Adrenal gland (tissue), 12 donors: ENCODE data around the gene GRAMD1B. TPM values are rescaled to one million over a fixed set of nuclear protein-coding genes. Genes with fewer than 3 reads are reported as not detected.

Experiments
- DNase-seq, 7 donors: peaks; one replicate each; pipeline ENCODE4 v3.0.0-alpha.2; 2019 to 2020
- H3K27ac ChIP-seq, 5 donors: fragments of 200-600 bp; sonication (generic) in 4 of 5; 1 replicate in 3 of 5; 2 replicates in 2 of 5; pipeline versions ENCODE4 v1.5.1 to v1.8.0; 2016 to 2020; ENCODE audit warnings: mild to moderate bottlenecking in 1 of 5
- H3K27me3 ChIP-seq: fragments of 200-600 bp; 2 replicates; pipeline ENCODE4 v1.8.0; 2021
- H3K36me3 ChIP-seq, 2 donors: fragments of 200-600 bp; replicated peaks in 1 of 2; 1 replicate in 1 of 2; 2 replicates in 1 of 2; pipeline versions ENCODE4 v1.5.1 to v1.8.0; 2018 to 2022
- H3K4me1 ChIP-seq, 2 donors: fragments of 200-600 bp; replicated peaks in 1 of 2; 1 replicate in 1 of 2; 2 replicates in 1 of 2; pipeline versions ENCODE4 v1.5.1 to v1.8.0; 2018 to 2021
- H3K4me3 ChIP-seq, 4 donors: fragments of 200-600 bp; sonication (generic) in 3 of 4; one replicate each; pipeline ENCODE4 v1.5.1; 2016 to 2018
- H3K9me3 ChIP-seq, 3 donors: fragments of 200-600 bp; sonication (generic) in 1 of 3; replicated peaks in 1 of 3; 1 replicate in 2 of 3; 2 replicates in 1 of 3; pipeline versions ENCODE4 v1.5.1 to v1.8.0; 2016 to 2021
- POLR2A ChIP-seq, 2 donors: fragments of 450-650 bp; IDR thresholded peaks; one replicate each; pipeline ENCODE4 v1.6.1; 2017; ENCODE audit warnings: antibody characterized with exemption in 2 of 2, mild to moderate bottlenecking in 2 of 2, moderate library complexity in 1 of 2
- WGBS, 4 donors: extraction: QIAGEN DNeasy Blood & Tissue Kit in 2 of 4; methylation state at CpG; one replicate each; pipeline versions ENCODE4 v1.1.5 to v1.1.7; 2013 to 2017; 5-methylcytosine and 5-hydroxymethylcytosine counted together
- intact Hi-C, 2 donors: fragments of 100-400 bp; cut with DNase I; formaldehyde crosslinking; loops; one replicate each; pipeline versions ENCODE4 v1.14.1 to v1.15.0; 2022 to 2023
- polyA plus RNA-seq, 3 donors: library from polyadenylated mRNA; stranded (reverse); fragments of 200-250 nt in 2 of 3; fragments of 350-450 nt in 1 of 3; fragmentation: Illumina TruSeq in 1 of 3; extraction: RNeasy Lipid Tissue Mini Kit (QIAGEN cat#74804) in 1 of 3; gene quantifications; one replicate each; pipeline ENCODE4 v1.2.3, GENCODE V29; 2013 to 2014
- total RNA-seq, 9 donors: library from RNA; depleted of rRNA in 4 of 9; stranded (reverse); fragments of >200 nt in 4 of 9; fragments of 120-200 nt in 1 of 9; fragmentation: NEBNext Ultra II Directional in 1 of 9; extraction: Animal tissue kit (Norgen Biotek cat#: 25700) in 1 of 9; gene quantifications; one replicate each; pipeline versions ENCODE4 v1.1.0 to v1.2.4, GENCODE V29; 2013 to 2023
- TF ChIP-seq, protein P1 (sequence below), 6 experiments: fragments of 450-650 bp in 4 of 6; fragments of 200-600 bp in 2 of 6; sonication (generic) in 1 of 6; IDR thresholded peaks; 1 replicate in 5 of 6; 2 replicates in 1 of 6; pipeline versions ENCODE4 v1.5.1 to v1.8.0; 2016 to 2021; ENCODE audit warnings: antibody characterized with exemption in 6 of 6, mild to moderate bottlenecking in 2 of 6, moderate library complexity in 1 of 6
- donor health status: healthy with polysubstance abuse.
- donor health status: Bipolar disorder and iron deficiency.
- donor health status: DM: yes; HTN: yes; CAD: no.
- donor health status: DM: no; HTN: no; CAD: no.
- donor health status: DM: no; HTN: no; CAD: no.
- donor health status: DM: yes; HTN: yes; CAD: no.

The GRAMD1B gene
- total and polyA plus RNA-seq, 12 donors: 101 to 1,898 (median 285) TPM

DNA sequence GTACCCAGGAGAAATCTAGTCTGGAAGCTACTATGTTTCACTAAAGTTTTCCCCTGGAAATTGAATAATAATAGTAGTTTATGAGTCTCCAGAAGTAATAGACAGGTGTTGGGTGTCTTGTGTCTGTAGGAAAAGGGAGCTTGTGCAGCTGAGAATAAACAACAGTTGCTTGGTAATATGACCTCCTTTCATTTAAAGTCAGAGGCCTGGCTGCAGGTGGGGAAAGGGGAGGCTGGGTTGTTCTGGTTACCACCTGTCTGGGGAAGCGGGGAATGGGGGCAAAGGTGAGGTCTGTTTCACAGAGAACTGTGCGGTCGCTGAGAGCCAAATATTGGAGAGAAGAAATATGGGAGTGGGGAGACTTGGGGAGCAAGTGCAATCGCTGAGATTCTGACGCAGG, 3.3 kb upstream of the GRAMD1B start:
- H3K4me1 ChIP-seq: peaks cover 26 to 38% of the 10 kb centered on the region in 2 donors
- DNase-seq: no peak
- no peaks in the 10 kb centered on the region for H3K27me3 ChIP-seq
- WGBS, 4 donors: 63 to 68% (median 65%) methylated on average over 5 of the region's 5 CpGs
- H3K4me3 ChIP-seq: no peak overlapping the region
- no peak for TF ChIP-seq POLR2A (IDR thresholded peaks at IDR 0.05)
- TF ChIP-seq, protein P1, sequence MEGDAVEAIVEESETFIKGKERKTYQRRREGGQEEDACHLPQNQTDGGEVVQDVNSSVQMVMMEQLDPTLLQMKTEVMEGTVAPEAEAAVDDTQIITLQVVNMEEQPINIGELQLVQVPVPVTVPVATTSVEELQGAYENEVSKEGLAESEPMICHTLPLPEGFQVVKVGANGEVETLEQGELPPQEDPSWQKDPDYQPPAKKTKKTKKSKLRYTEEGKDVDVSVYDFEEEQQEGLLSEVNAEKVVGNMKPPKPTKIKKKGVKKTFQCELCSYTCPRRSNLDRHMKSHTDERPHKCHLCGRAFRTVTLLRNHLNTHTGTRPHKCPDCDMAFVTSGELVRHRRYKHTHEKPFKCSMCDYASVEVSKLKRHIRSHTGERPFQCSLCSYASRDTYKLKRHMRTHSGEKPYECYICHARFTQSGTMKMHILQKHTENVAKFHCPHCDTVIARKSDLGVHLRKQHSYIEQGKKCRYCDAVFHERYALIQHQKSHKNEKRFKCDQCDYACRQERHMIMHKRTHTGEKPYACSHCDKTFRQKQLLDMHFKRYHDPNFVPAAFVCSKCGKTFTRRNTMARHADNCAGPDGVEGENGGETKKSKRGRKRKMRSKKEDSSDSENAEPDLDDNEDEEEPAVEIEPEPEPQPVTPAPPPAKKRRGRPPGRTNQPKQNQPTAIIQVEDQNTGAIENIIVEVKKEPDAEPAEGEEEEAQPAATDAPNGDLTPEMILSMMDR (IDR thresholded peaks at IDR 0.05): no peak
- no peaks in the 10 kb centered on the region for H3K36me3 ChIP-seq
- H3K9me3 ChIP-seq: no peaks in the 10 kb centered on the region
- intact Hi-C loops: no loop called here
- H3K27ac ChIP-seq: peak overlapping the region in 4 of 5 donors; percentile 49 to 96 (median 93)

DNA sequence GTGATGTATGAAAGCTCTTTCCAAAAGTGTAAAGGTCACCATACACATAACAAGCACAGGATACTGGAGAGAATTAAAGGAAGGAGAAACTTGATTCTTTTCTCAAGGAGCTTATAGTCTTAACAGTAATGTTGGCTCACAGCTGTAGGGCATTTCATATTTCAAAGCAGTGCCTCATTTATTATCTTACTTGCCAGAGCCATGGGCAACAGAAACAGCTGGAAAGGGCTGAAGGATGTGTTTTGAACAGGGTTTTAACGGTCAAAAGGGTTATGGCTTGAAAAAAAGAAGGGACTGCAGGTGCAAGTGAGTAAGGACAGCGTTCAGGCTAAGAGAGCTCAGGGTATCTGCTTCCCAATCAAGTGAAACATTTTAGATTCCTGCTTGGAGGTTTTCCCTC, 2.7 kb upstream of the GRAMD1B start:
- Histone ChIP-seq H3K4me3 (no peak overlapping the region), H3K4me1 (peaks cover 26 to 38% of the 10 kb centered on the region in 2 donors), H3K27ac (peak overlapping the region; percentile 66 to 96 (median 93)), H3K36me3 (no peaks in the 10 kb centered on the region), H3K27me3 (no peaks in the 10 kb centered on the region), H3K9me3 (no peaks in the 10 kb centered on the region)
- 29 to 44% (median 38%) methylated on average over 2 of the region's 2 CpGs for WGBS, 4 donors
- DNase-seq: no peak
- TF ChIP-seq, protein P1 (IDR thresholded peaks at IDR 0.05): no peak
- TF ChIP-seq POLR2A (IDR thresholded peaks at IDR 0.05): no peak
- intact Hi-C loops: no loop called here

- intact Hi-C loops: no loop called here
- H3K9me3 ChIP-seq: no peaks in the 10 kb centered on the region
- H3K4me3 ChIP-seq: no peak overlapping the region
- H3K36me3 ChIP-seq: no peaks in the 10 kb centered on the region
- H3K27me3 ChIP-seq: no peaks in the 10 kb centered on the region
- H3K4me1 ChIP-seq: peaks cover 26 to 38% of the 10 kb centered on the region in 2 donors
- TF ChIP-seq, protein P1 (IDR thresholded peaks at IDR 0.05): no peak
- no peak for TF ChIP-seq POLR2A (IDR thresholded peaks at IDR 0.05)
- H3K27ac ChIP-seq: peak overlapping the region; percentile 68 to 96 (median 93)
- 9 to 33% (median 32%) methylated on average over 4 to 6 of the region's 6 CpGs for WGBS, 4 donors
- peak in 3 of 7 donors; percentile 53 to 54 (median 53) for DNase-seq
Measured at GRCh38 chr11:123428116-123428715, 1.9 kb upstream of the GRAMD1B start.

DNA sequence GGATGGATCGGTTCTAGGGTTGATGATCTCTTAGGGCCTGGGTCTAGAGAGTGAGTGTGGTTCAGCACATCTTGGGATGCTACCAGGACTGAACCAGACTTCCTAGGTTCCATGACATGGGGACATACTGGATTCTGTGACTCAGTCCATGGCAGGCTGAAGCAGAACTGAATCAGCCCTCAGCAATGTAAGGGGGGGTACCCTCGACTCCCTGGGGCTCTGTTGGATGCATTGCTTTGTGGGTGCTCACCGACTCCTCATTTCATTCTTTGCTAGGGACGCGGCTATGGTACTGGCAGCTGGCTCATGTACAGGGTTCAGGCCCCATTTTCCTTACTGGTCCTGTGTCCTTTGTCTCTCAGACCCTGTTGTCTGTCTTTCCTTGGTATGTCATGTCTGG, 733 bp upstream of the GRAMD1B start:
- Histone ChIP-seq H3K27me3 (no peaks in the 10 kb centered on the region), H3K4me1 (peaks cover 31 to 38% of the 10 kb centered on the region in 2 donors), H3K27ac (peak overlapping the region; percentile 81 to 96 (median 93)), H3K36me3 (no peaks in the 10 kb centered on the region), H3K9me3 (no peaks in the 10 kb centered on the region), H3K4me3 (peak overlapping the region in 1 of 4 donors; percentile 67)
- intact Hi-C loops: no loop called here
- WGBS, 4 donors: 60 to 88% (median 68%) methylated on average over 4 to 5 of the region's 5 CpGs
- peak in 6 of 7 donors; percentile 53 to 71 (median 70) for DNase-seq
- TF ChIP-seq, protein P1 (IDR thresholded peaks at IDR 0.05): no peak
- no peak for TF ChIP-seq POLR2A (IDR thresholded peaks at IDR 0.05)
